ENCODE results near the gene IGSF21. TPM values are rescaled to one million over a fixed set of nuclear protein-coding genes. Genes with fewer than 3 reads are reported as not detected.
"Not testable (repeated sequence)": the region's sequence is repeated elsewhere in the genome, so short reads cannot be mapped to it uniquely, and the experiment has no call there.

IGSF21 gene
- total RNA-seq, 1 donor from 2014 or later: 4.5 TPM

GRCh38 chr1:18416126-18416525 is 308.5 kb downstream of the IGSF21 start:
- ATAC-seq; intact Hi-C loops (cut with DNase I); DNase-seq (ENCODE audit: low spot score): not testable (repeated sequence)

- intact Hi-C loops (cut with DNase I): no loop called here
- DNase-seq (ENCODE audit: low spot score) (no peak), ATAC-seq (no peak)
Measured at GRCh38 chr1:18417316-18418269, 310.0 kb downstream of the IGSF21 start.

DNA sequence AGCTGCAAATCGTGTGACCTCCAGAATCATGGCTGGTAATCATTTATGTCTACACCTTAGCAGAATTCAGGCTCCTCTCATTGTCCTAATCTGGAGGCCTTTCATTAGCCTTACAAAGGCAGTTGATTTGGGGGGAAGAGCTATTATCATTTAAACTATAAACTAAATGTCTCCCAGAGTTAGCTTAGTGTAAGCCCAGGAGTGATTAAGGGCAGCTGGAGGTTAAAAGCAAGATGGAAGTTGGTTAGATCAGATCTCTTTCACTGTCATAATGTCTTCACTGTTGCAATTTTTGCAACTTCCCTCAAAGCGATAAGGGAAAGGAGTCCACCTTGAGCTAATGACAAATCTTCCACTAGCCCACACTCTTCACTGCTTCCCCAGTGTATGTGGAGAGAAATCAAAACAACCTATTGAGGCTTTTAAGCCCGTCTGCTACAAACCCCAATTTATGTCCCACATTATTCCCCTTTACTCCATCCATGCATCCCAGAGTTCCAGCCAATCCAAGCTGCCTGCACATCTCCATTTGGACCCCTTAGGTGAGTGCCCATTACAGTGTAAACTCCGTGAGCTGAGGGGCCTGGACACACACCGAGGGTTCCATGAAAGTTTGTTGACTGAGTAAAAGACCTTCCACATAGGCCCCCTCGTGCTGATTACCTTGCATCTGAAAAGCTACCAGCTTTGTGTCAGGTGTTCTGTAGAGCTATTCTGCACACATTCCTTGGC is 311.7 kb downstream of the IGSF21 start:
- intact Hi-C loops (cut with DNase I): no loop called here
- no peak for DNase-seq (ENCODE audit: low spot score)
- no peak for ATAC-seq

- DNase-seq (ENCODE audit: low spot score) (no peak), ATAC-seq (no peak)
- intact Hi-C loops (cut with DNase I): no loop called here
Measured at GRCh38 chr1:18419845-18420184, 312.2 kb downstream of the IGSF21 start.

- DNase-seq (ENCODE audit: low spot score) (no peak), ATAC-seq (no peak)
- intact Hi-C loops (cut with DNase I): no loop called here
Measured at GRCh38 chr1:18422076-18422777, 314.6 kb downstream of the IGSF21 start.

DNA sequence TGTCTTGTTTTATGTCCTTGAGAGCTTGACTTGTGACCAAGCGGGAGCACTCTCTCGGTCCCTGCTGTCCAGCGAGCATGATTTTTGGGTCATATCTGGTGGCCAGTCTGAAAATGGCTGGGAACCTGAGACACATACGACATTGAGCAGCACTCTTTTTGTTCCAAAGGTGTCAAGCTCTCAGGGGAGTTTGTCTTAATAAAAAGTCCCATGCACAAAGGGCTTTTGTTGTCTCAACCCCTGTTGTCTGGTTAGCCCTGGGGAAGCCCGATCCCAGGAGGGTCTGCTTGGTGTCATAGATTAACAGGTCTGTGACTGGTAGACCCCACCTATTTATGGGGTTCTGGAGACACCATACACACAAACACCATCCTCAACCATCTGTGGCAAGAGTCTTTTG is 315.4 kb downstream of the IGSF21 start:
- ATAC-seq (no peak), DNase-seq (ENCODE audit: low spot score) (no peak)
- intact Hi-C loops (cut with DNase I): no loop called here

GRCh38 chr1:18426580-18426979 is 319.0 kb downstream of the IGSF21 start:
- DNase-seq (ENCODE audit: low spot score): no peak
- intact Hi-C loops (cut with DNase I): no loop called here
- ATAC-seq: no peak

All from sciatic nerve (tissue), 2 donors.